DMS 273 treated with DMSO at 0.1 percent for 48 hours (cell line): ENCODE data around the gene ALK.
A peak's percentile ranks its signal among the peaks of the same experiment; 100 is the strongest.

Source experiments
- DNase-seq: peaks from one replicate; lab custom pipeline; 2025; lab: John Stamatoyannopoulos, UW

ALK gene

DNA sequence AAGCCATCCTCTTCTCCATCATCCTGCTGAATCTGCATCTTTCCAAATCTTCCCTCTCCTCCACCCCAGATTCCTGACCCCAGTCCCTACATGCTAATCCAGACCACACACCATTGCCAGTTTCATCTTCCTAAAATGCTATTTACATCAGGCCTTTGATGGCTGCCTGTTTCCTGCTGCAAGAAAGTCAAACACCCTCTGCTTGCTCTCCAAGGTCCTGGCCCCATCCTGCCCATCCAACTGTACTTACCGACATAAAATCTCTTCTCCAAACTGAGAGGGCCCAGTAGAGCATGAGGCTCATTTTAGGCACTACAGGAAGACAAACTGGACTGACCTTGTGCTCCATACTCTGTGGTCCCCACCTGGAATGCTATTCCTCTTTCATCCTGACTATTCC is 19.0 kb downstream of the ALK start:
- no peak for DNase-seq

DNA sequence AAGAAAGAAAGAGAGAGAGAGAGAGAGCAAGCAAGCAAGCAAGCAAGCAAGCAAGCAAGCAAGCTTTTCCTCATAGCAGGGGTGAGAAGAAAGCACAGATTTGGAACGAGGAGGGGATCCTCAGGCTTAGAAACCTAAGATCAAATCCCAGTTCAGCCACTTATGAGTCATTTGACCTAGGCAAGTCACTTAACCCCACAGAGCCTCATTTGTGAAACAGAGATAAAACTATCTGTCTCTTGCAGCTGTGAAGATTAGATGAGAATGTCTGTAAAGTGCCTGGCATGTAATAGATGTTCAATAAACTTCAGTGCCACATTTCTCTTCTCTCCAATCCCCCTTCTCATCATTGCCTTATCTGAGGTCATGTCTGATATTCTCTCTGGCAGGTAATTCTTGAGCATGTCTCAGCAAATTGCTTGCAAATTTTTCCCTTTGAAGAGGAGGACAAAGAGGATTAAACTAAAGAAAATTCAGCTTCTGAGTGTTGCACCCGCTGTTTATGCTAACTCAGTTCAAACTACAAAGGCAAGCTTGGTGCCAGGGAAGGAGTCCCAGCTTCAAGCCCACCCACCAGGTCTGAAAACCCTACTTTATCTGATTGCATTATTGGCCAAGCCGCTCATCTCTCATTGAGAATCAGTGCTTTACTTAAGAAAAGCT is 20.3 kb downstream of the ALK start:
- no peak for DNase-seq

DNA sequence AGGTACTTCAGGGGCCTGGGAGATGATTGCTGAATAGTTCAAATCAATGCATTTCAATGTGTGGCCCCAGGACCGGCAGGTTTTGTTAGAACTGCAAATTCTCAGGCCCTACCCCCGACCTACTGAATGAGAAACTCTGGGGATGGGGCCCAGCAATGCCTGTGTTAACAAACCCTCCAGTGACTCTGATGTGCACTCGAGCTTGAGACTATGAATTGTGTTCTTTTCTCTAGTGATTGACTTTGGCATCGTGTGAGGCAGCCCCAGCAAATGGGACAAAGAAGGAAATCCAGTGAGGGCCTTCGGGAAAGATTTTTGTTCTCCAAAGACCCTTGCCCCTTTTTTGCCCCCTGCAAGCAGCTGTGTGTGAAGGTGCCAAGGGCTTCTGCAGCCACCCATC is 22.4 kb downstream of the ALK start:
- DNase-seq: no peak

GRCh38 chr2:29894822-29895614 is 26.4 kb downstream of the ALK start:
- no peak for DNase-seq

GRCh38 chr2:29892585-29893259 is 28.7 kb downstream of the ALK start:
- DNase-seq: no peak

DNA sequence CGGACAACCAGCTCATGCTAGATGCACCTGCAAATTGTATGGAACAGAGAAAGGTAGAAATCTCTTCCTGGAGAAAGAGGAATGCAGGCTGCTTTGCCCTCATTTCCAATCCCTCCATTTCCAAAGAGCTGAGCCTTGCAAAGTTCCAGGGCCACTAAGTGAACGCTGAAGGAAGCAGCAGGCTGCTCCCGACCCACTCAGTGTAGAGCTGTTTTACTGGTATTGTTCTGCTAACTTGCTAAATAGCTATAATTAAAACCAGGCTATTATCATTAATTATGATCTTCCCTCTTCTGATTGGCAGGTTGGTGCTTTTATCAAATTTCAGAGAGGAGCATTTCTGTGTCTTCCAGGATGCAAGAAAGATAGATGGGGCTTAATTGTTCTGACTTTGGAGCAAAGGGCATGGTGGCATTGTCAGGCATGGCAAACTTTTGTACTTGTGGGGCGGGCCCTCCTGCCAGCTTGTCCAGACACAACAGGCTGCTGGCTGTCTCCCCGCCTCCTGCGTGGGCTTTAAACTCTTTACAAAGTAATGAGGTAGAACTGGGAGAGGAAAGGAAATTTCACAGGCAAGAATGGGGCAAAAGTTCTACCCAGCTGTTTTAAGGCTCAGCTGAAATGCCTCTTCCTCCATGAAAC is 40.2 kb downstream of the ALK start:
- no peak for DNase-seq

- no peak for DNase-seq
Observed at GRCh38 chr2:29880084-29880483, 41.3 kb downstream of the ALK start.

DNA sequence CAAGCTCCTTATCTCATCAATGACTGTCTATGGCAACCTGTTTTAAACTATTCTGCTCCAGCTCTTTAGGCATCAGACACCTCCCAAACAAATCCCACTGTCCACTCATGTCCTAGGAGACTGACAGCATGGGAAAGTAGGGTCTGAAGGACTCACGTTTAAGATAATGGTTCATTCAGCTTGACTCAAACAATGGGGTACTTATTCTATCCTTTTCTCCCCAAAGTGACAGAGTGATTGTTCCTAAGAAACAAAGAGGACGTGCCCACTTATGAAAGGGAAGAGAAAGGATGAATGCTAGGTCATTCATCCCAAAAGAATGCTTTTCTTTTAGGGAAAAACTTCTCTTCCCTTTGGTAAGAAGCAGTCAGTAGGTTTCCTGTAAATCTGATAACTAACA is 41.9 kb downstream of the ALK start:
- DNase-seq: no peak

GRCh38 chr2:29878898-29879297 is 42.5 kb downstream of the ALK start:
- no peak for DNase-seq

DNA sequence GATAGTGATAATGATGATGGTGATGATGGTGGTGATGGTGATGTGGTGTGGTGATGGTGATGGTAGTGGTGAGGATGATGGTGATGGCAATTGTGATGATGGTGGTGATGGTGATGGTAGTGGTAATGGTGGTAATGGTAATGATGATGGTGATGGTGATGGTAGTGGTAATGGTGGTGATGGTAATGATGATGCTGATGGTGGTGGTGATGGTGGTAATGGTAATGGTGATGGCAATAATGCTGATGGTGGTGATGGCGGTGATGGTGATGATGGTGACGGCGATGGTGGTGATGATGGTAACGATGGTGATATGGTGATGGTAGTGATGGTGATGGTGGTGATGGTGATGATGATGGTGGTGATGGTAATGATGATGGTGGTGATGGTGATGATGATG is 45.0 kb downstream of the ALK start:
- no peak for DNase-seq

DNA sequence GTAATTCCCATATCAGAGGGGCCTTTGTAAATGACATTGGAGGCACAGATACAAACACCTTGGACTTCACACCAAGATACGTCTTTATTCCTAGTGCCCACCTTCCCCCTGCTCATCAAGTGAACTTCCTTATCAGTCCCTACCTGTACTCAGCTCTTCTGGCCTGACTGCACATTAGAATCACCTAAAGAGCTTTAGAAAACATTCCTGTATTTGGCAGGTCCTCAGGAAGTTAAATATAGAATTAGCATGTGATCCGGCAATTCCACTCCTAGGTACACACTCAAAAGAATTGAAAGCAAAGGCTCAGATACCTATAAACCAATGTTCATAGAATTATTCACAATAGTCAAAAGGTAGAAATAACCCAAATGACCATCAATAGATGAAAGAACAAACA is 46.6 kb downstream of the ALK start:
- DNase-seq: no peak

GRCh38 chr2:29872870-29873269 is 48.5 kb downstream of the ALK start:
- no peak for DNase-seq

- no peak for DNase-seq
Observed at GRCh38 chr2:29871541-29871940, 49.8 kb downstream of the ALK start.

DNA sequence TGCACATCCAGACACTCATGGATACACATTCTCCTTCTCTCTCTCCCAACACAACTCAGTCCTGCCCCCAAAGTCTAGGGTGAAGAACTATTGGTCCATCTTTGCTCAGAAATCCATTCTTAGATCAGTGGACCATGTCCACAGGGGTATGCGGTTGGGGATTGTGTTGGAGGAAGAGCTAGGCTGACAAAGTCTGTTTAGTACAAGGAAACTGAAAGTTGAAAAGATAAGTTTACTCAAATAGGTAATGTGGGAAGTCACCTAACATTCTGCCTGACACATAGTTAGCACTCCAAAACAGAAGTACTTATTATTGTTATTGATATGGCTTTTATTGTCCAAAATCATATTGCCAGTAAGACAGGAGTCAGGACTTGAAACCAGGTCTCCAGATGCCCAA is 55.9 kb downstream of the ALK start:
- DNase-seq: no peak

- DNase-seq: no peak
Observed at GRCh38 chr2:29864988-29865387, 56.4 kb downstream of the ALK start.

- DNase-seq: no peak
Observed at GRCh38 chr2:29855924-29856639, 65.3 kb downstream of the ALK start.

DNA sequence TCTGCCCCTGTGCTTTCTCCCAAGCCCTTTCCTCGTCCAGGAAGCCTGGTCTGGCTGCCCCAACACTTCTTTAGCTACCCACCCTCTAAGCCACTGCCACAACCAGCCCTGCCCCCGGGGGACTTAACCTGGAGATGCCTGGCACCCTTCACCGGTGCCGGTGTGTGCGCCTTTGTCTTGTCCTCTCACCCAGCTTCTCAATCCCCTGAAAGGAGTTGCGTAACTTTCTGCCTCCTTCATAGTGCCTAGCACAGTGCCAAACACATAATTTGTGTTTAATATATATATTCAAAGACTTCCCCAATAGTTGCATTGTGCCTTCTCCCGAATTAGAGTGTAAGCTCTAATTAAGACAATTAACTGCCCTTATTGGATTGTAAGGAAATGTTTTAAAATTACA is 70.6 kb downstream of the ALK start:
- DNase-seq: no peak

GRCh38 chr2:29848566-29849310 is 72.6 kb downstream of the ALK start:
- no peak for DNase-seq

- DNase-seq: peak; percentile 15
Observed at GRCh38 chr2:29847886-29848285, 73.5 kb downstream of the ALK start.

DNA sequence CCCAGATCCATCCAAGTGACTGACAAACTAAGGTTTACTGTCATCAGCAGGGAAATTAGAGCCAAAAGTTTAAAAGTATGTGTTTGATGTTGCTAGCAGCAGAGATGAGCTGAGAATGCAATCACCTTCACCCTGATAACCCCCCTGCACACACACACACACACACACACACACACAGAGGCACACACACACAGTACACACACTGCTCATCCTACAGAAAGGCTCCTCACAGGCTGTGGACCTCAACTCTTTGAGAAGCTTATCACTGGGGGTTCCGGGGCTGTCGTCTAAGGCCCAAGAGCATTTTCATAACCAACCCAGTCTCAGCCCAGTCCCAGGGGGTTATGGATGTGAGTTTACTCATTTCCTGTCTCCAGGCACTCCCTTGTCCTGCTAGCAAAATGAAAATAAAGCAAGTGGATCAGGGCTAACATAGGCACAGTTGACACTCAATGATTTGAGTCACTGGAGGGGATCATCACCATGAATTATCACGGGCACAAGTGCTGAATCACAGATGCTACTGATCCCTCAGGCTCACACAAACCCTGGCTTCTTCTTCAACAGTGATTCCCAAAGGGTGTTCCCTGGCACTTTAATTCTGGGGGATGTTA is 76.6 kb downstream of the ALK start:
- no peak for DNase-seq
